GM12878 (cell line): Measurements from ENCODE around the gene GIMD1. TPM values are rescaled to one million over a fixed set of nuclear protein-coding genes. Genes with fewer than 3 reads are reported as not detected.

Experiments used
- BCL11A ChIP-seq: IDR thresholded peaks from 2 replicates; pipeline ENCODE4 v1.6.1; 2011; ENCODE audit warnings: low read depth, low read length
- CHD2 ChIP-seq: IDR thresholded peaks from 2 replicates; pipeline ENCODE4 v1.6.1; 2011; ENCODE audit warnings: low read depth, low read length, improper control_type of control experiment, borderline replicate concordance
- CREB1 ChIP-seq: IDR thresholded peaks from 2 replicates; pipeline ENCODE4 v1.6.1; 2012; ENCODE audit warnings: low read depth, mild to moderate bottlenecking, inconsistent platforms
- EED ChIP-seq: sonication (generic); IDR thresholded peaks from 2 replicates; pipeline ENCODE4 v1.6.1; 2016; ENCODE audit warnings: antibody characterized with exemption, low read depth
- GABPA ChIP-seq: IDR thresholded peaks from 2 replicates; pipeline ENCODE4 v1.6.1; 2014; ENCODE audit warnings: antibody characterized with exemption, low read depth, mild to moderate bottlenecking, inconsistent platforms
- HDAC6 ChIP-seq: fragments of 200-600 bp; sonication (generic); IDR thresholded peaks from one replicate; pipeline ENCODE4 v1.8.0; 2017; ENCODE audit warnings: antibody characterized with exemption; ENCODE audit not compliant: unreplicated experiment
- LARP7 ChIP-seq: fragments of 450-650 bp; IDR thresholded peaks from 2 replicates; pipeline ENCODE4 v1.6.1; 2017; ENCODE audit warnings: mild to moderate bottlenecking
- SP1 ChIP-seq: IDR thresholded peaks from one replicate; pipeline ENCODE4 v1.6.1; 2011; ENCODE audit warnings: low read depth, low read length
- SREBF2 ChIP-seq: IDR thresholded peaks from 2 replicates; pipeline ENCODE4 v1.6.1; 2012; ENCODE audit warnings: mild to moderate bottlenecking, low read length
- polyA plus RNA-seq, 11 experiments: library from polyadenylated mRNA; depleted of rRNA in 4 of 11; unstranded in 6 of 11; stranded (reverse) in 5 of 11; fragments of >200 nt; fragmentation: Nextera tagmentation in 4 of 11; fragmentation: Illumina TruSeq in 1 of 11; extraction: Ambion mirVana in 4 of 11; extraction: Trizol in 1 of 11; gene quantifications; 1 replicate in 1 of 11; 2 replicates in 10 of 11; pipeline versions ENCODE4 v1.2.1 to v1.2.3, GENCODE V29; 2011 to 2016; ENCODE audit warnings: inconsistent platforms in 2 of 11, missing spikeins in 2 of 11, low read depth in 1 of 11
- total RNA-seq, 4 experiments: library from RNA; depleted of rRNA in 3 of 4; stranded (reverse); fragments of >200 nt in 3 of 4; fragmentation: Illumina TruSeq in 1 of 4; extraction: Trizol in 1 of 4; gene quantifications; 2 replicates each; pipeline versions ENCODE4 v1.2.1 to v1.2.3, GENCODE V29; 2013 to 2021
- TF ChIP-seq, protein P1 (sequence below): fragments of 450-650 bp; IDR thresholded peaks from 2 replicates; pipeline ENCODE4 v1.6.1; 2017; ENCODE audit warnings: mild to moderate bottlenecking
- TF ChIP-seq, protein P2 (sequence below): fragments of 450-650 bp; IDR thresholded peaks from 2 replicates; pipeline ENCODE4 v1.6.1; 2016; ENCODE audit warnings: mild to moderate bottlenecking, moderate library complexity, borderline replicate concordance
- TF ChIP-seq, protein P3 (sequence below): IDR thresholded peaks from 2 replicates; pipeline ENCODE4 v1.6.1; 2012; ENCODE audit warnings: low read depth, low read length, improper control_type of control experiment
- TF ChIP-seq, protein P4 (sequence below): IDR thresholded peaks from 2 replicates; pipeline ENCODE4 v1.6.1; 2011; ENCODE audit warnings: mild to moderate bottlenecking, low read depth, low read length, moderate library complexity; ENCODE audit not compliant: insufficient replicate concordance

GIMD1 gene
- total and polyA plus RNA-seq, 10 of the 15 experiments (the other 5 are each of a cell fraction or from before 2014, with no cell fraction given), result 0.14 TPM; not detected in 9

DNA sequence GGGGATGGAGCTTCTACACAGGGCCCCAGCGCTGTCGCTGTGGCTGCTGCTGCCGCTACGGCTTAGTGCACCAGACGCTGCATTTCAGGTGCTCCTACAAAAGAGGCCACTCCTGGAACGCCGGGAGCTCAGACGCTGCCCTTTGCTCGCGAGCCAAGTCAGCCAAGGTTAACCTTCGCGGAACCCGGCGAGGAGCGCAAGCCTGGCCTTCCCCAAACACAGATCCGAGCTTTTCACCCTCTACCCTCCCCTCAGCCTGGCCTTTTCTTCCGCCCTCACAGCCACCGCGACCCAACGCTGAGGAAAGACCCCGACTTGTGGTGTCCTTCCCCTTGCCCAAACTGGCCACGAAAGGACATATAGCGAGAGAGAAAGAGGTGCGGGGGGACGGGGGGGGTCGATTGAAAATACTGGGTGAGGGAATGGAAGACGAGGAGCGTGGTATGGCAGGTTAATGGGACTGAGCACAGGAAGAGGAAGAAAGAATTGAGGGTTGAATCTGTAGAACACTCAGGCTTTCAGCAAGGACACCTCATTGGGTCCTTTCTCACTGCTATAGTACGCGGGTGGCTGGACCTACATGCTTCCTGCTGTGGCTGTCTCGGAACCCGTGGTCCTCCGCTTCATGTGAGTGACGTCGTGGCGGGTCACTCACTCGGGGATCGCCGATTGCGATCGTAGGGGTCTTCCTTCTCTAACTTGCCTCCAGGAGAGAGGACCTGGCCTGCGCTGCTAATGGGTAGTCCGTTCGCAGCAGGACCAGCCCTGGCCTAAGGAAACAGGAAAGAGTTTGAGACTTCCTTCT is 52.4 kb downstream of the GIMD1 start, which contains the start of the genes AIMP1 and TBCK (continued):
- TF ChIP-seq, protein P1, sequence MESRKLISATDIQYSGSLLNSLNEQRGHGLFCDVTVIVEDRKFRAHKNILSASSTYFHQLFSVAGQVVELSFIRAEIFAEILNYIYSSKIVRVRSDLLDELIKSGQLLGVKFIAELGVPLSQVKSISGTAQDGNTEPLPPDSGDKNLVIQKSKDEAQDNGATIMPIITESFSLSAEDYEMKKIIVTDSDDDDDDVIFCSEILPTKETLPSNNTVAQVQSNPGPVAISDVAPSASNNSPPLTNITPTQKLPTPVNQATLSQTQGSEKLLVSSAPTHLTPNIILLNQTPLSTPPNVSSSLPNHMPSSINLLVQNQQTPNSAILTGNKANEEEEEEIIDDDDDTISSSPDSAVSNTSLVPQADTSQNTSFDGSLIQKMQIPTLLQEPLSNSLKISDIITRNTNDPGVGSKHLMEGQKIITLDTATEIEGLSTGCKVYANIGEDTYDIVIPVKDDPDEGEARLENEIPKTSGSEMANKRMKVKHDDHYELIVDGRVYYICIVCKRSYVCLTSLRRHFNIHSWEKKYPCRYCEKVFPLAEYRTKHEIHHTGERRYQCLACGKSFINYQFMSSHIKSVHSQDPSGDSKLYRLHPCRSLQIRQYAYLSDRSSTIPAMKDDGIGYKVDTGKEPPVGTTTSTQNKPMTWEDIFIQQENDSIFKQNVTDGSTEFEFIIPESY, result peak; percentile 98
- TF ChIP-seq CREB1 (peak; percentile 96), HDAC6 (no peak), CHD2 (peak; percentile 16; the same call in 1 of the 2 replicates), LARP7 (peak; percentile 62), EED (no peak), SREBF2 (no peak), SP1 (no peak), BCL11A (no peak), GABPA (peak; percentile 60; the same call in 1 of the 2 replicates)
- TF ChIP-seq, protein P2, sequence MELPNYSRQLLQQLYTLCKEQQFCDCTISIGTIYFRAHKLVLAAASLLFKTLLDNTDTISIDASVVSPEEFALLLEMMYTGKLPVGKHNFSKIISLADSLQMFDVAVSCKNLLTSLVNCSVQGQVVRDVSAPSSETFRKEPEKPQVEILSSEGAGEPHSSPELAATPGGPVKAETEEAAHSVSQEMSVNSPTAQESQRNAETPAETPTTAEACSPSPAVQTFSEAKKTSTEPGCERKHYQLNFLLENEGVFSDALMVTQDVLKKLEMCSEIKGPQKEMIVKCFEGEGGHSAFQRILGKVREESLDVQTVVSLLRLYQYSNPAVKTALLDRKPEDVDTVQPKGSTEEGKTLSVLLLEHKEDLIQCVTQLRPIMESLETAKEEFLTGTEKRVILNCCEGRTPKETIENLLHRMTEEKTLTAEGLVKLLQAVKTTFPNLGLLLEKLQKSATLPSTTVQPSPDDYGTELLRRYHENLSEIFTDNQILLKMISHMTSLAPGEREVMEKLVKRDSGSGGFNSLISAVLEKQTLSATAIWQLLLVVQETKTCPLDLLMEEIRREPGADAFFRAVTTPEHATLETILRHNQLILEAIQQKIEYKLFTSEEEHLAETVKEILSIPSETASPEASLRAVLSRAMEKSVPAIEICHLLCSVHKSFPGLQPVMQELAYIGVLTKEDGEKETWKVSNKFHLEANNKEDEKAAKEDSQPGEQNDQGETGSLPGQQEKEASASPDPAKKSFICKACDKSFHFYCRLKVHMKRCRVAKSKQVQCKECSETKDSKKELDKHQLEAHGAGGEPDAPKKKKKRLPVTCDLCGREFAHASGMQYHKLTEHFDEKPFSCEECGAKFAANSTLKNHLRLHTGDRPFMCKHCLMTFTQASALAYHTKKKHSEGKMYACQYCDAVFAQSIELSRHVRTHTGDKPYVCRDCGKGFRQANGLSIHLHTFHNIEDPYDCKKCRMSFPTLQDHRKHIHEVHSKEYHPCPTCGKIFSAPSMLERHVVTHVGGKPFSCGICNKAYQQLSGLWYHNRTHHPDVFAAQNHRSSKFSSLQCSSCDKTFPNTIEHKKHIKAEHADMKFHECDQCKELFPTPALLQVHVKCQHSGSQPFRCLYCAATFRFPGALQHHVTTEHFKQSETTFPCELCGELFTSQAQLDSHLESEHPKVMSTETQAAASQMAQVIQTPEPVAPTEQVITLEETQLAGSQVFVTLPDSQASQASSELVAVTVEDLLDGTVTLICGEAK, result peak; percentile 77
- TF ChIP-seq, protein P3, sequence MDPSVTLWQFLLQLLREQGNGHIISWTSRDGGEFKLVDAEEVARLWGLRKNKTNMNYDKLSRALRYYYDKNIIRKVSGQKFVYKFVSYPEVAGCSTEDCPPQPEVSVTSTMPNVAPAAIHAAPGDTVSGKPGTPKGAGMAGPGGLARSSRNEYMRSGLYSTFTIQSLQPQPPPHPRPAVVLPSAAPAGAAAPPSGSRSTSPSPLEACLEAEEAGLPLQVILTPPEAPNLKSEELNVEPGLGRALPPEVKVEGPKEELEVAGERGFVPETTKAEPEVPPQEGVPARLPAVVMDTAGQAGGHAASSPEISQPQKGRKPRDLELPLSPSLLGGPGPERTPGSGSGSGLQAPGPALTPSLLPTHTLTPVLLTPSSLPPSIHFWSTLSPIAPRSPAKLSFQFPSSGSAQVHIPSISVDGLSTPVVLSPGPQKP, result no peak; the same call in 1 of the 2 replicates
- TF ChIP-seq, protein P4, sequence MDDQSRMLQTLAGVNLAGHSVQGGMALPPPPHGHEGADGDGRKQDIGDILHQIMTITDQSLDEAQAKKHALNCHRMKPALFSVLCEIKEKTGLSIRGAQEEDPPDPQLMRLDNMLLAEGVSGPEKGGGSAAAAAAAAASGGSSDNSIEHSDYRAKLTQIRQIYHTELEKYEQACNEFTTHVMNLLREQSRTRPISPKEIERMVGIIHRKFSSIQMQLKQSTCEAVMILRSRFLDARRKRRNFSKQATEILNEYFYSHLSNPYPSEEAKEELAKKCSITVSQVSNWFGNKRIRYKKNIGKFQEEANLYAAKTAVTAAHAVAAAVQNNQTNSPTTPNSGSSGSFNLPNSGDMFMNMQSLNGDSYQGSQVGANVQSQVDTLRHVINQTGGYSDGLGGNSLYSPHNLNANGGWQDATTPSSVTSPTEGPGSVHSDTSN, result peak; percentile 54
